Uterine smooth muscle cell (primary cell): Measurements from ENCODE around the gene NRG4. TPM values are rescaled to one million over a fixed set of nuclear protein-coding genes. Genes with fewer than 3 reads are reported as not detected.

Experiments
- total RNA-seq: library from RNA; depleted of rRNA; stranded (reverse); fragments of >200 nt; gene quantifications from 2 replicates; pipeline ENCODE4 v1.2.3, GENCODE V29; 2014

NRG4 gene, protein sequence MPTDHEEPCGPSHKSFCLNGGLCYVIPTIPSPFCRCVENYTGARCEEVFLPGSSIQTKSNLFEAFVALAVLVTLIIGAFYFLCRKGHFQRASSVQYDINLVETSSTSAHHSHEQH
- not detected in 2 replicates for total RNA-seq

GRCh38 chr15:76011627-76012551 lies at the start of gene NRG4:
Gene NRG4 (minus strand): TSS chr15:76012424. CDS start chr15:76011230, 1,194 bp downstream.

DNA sequence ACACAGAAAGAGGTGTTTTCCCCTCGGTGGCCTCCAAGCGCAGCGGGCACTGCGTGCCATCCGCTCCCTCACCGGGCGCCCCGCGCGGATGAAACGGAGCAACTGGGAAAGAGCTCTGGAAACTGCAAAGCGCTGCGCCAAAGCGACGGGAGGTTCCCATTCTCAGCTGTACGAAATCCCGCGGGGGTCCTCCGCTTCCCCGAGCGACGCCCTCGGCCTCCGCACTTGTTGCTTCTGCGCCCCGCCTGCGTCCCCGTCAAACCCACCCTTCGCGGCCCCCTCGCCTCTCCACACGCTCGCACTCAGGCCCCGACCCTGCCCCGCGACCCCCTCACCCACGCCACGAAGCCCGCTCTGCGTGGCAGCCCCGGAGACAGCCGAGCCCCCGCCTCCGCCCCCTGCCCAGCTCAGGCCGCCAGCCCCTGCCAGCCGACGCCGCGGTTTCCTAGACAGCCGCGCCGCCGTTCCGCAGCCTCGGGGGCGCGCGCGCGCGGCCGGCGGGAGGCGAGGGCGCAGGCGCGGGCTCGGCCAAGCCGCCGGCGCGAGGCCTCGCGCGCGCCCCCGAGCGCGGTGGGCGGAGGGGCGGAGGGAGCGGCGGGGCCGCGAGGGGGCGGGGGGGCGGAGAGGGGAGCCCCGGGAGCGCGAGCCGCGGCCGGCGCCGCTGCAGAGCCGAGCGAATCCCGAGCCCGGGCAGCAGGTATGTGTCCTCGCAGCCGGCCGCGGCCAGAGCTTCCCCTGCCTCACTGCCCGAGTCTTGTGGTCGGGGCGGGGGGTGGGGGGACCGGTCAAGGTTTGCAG lies 47.3 kb upstream of the NRG4 start, which contains the start of gene TMEM266:
TSS of gene TMEM266 (plus strand) at position 666 of the 798 bp plus-strand sequence. CDS start 74,279 bp downstream, outside the sequence.

DNA sequence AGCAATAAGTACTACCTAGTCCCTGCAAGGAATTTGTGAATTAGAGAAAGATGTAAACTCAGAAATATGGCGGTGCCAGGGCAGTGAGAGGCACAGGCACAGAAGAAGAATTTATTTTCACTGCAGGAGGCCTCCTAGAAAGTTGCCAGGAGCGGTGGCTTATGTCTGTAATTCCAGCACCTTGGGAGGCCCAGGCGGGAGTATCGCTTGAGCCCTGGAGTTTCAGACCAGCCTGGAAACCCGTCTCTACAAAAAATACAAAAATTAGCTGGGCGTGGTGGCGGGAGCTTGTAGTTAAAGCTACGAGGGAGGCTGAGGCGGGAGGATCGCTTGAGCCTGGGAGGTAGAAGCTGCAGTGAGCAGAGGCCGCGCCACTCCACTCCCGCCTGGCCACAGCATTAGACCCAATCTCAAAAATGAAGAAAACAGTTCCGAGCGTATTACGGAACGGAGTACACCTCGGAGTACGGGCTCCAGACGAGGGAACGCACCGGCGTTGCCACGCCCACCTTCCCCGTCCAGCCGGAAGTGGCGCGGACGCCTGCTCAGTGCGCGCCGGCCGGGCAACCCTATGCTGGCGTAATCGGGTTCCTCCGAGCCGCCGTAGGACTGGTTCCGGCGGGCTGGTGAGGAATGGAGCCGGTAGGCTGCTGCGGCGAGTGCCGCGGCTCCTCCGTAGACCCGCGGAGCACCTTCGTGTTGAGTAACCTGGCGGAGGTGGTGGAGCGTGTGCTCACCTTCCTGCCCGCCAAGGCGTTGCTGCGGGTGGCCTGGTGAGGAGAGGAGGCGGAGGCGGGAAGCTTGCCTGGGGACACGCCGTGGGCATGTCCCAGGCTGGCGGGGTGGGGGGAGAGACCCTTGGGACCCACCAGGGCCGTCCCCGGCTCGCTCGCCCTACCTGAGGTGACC lies 108.6 kb downstream of the NRG4 start, which contains the start of gene FBXO22:
TSS of gene FBXO22 (plus strand) at position 548 of the 909 bp plus-strand sequence. CDS start at position 634, 86 bp downstream.

Other genes starting within 250 kb of the NRG4 start
- 43.2 and 56.0 TPM in 2 replicates for gene UBE2Q2, start 169.0 kb downstream of the NRG4 start, total RNA-seq
- gene FBXO22, start 108.5 kb downstream of the NRG4 start, total RNA-seq, result 53.1 and 67.6 TPM in 2 replicates
- not detected in 2 replicates for gene TMEM266, start 47.6 kb upstream of the NRG4 start, total RNA-seq